DMS114 treated with DMSO at 0.1 percent for 48 hours (cell line): ENCODE data around the gene SLC28A1.

ENCODE experiments used
- DNase-seq: peaks from one replicate; lab custom pipeline; 2025; ENCODE audit not compliant: unreplicated experiment; lab: John Stamatoyannopoulos, UW

SLC28A1 gene

DNA sequence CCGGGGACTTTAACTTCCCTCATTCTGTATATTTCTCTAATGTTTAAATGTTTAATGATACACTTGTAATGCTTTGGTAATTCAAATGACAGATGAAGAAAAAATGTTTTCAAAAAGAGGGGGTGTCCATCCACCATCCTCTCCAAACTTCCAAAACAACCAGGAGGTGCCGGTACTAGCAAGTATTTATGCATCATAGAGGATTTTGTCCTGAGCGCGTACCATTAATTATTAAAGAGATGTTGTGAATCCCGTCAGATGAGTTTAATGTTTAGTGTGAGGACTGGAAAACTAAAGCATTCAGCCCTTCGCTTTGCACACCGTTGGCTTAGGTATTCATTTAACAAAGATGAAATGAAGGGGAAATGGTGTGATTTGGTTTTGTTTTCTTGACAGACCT is 1.3 kb downstream of the SLC28A1 start:
- no peak for DNase-seq

- DNase-seq, result no peak
These were observed 1.9 kb downstream of the SLC28A1 start for GRCh38 chr15:84886211-84886983.

DNA sequence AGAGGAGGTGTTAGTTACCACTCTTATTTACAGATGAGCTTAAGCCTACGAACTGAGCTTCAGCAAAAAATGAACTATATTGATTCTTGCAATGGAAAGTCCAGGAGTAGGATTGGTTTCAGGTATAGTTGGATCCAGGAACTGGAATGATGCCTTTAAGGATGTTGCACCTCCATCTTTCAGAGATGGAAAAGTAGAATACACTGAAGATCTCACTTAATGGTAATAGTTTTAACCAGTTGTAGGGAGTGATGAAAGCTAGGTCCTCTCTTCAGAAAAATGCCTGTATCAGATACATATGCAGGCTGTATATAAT is 2.5 kb downstream of the SLC28A1 start:
- DNase-seq, result no peak

GRCh38 chr15:84887938-84888337 is 3.5 kb downstream of the SLC28A1 start:
- DNase-seq, result no peak

DNA sequence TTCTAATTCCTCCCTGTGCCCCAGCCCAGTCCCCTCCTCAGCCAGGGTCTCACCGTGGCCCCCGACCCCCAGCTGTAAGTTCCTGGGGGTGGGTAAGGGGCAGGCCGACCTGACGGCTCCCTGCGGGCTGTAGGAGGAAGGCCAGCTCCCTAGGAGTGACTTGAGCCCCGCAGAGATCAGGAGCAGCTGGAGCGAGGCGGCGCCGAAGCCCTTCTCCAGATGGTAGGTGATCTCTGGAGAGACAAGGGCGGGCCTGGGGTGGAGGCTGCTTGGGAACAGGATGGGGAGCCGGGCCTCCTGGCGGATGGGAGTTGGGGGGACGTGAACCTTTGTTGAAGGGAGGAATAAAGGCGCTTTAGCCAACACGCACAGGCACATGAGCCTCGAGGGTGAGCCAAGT is 4.2 kb downstream of the SLC28A1 start:
- no peak for DNase-seq

- DNase-seq, result no peak
These were observed 5.0 kb downstream of the SLC28A1 start for GRCh38 chr15:84889313-84889990.

DNA sequence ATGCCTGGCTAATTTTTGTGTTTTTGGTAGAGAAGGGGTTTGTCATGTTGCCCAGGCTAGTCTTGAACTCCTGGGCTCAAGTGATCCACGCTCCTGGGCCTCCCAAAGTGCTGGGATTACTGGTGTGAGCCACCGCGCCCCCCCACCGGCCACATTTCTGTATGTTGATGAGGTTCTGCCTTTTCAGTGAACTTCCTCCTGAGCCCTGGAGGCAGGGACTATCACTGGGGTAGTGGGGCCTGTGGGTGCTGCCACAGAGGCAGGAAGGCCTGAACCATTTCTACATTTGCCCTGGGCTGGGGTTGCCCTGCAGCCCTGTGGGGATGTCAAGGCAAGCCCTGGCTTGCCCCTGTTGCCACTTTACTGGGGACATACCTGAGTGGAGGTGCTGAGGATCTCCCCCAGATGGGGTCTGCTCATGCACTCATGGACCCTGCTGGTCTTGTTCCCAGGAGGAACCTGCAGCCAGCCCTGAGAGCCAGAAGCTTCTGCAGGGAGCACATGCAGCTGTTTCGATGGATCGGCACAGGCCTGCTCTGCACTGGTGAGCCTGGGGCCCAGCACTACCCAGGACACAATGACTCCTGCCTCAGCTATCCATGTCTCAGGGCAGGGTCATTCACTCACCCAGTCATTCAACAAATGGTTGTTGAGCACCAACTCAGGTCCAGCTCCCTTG is 5.7 kb downstream of the SLC28A1 start:
- DNase-seq, result no peak

GRCh38 chr15:84890670-84891162 is 6.3 kb downstream of the SLC28A1 start:
- DNase-seq, result no peak

DNA sequence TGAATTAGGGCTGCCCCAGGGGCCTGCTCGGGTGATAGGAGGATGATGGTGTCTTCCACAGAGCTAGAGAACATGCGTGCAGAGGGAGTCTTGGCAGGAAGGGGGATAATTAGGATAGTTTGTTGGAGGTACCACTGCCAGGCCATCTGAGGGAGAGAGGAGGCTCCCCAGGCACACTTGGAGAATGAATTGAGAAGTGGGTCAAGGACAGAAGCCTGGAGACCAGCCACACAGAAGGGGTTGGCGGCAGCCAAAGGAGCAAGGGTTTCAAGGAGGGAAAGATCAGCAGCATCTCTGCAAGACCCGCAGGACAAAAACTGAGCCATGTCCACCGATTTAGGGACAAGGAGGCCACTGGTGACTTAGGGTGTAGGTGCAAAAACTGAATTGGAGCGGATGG is 6.9 kb downstream of the SLC28A1 start:
- DNase-seq, result no peak

DNA sequence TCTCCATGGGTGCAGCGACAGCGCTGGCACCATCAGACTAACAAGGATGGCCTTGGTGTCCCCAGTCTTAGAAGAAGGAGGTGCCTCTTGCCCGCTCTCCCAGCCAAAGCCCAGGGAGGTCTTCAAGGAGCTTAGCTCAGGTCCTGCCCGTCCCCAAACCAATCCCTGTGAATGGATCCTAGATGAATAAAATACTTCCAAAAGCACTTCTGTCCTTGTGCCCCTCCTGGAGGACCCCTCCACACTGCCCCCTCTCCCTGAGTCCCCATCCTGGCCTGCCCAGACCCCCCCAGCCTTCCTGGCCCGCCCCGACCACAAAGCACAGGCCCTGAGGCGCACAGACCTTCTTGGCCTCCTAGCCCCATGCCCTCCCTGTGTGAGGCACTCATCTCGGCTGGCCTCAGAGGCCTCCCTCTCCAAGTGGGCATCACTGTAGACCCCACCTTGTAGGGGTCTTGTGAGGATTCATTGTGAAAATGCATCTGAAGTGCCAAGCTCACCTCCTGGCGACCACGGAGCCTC is 8.4 kb downstream of the SLC28A1 start:
- DNase-seq, result no peak

- DNase-seq, result no peak
These were observed 9.1 kb downstream of the SLC28A1 start for GRCh38 chr15:84893607-84894006.

- DNase-seq, result no peak
These were observed 10.4 kb downstream of the SLC28A1 start for GRCh38 chr15:84894736-84895425.

DNA sequence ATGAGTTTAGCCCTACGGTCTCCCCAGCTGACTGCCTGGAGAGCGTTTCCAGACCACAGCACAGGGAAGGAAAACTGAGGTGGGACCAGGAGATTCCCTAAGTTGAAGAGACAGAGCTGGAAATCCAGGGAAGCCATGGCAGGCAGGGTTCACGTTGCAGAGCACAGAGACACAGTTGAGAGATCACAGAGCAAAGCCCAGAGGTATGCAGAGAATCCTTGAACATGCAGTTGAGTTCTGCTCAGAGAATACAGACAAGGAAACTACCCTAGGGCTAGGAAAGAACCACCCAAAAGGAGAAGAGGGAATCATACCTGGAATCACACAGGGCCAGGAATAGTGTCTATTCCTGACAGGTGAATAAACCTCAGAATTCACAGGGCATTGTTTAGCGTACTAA is 14.3 kb downstream of the SLC28A1 start:
- no peak for DNase-seq

GRCh38 chr15:84899750-84900149 is 15.3 kb downstream of the SLC28A1 start:
- no peak for DNase-seq

DNA sequence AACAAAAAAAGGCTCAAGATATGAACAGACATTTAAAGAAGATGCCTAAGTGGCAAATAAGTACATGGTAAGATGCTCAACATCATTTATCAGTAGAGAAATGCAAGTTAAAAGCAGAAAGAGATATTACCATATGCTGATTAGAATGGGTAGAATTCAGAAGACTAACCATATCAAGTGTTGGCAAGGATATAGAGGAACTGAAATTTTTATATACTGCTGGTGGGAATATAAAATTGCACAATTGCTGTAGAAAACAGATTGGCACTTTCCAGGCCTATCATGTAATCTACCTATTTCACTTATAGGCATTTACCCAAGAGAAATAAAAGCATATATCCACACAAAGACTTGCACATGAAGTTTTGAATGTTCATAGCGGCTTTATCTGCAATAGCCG is 17.1 kb downstream of the SLC28A1 start:
- DNase-seq, result no peak

- DNase-seq, result no peak
These were observed 19.3 kb downstream of the SLC28A1 start for GRCh38 chr15:84903751-84904150.

DNA sequence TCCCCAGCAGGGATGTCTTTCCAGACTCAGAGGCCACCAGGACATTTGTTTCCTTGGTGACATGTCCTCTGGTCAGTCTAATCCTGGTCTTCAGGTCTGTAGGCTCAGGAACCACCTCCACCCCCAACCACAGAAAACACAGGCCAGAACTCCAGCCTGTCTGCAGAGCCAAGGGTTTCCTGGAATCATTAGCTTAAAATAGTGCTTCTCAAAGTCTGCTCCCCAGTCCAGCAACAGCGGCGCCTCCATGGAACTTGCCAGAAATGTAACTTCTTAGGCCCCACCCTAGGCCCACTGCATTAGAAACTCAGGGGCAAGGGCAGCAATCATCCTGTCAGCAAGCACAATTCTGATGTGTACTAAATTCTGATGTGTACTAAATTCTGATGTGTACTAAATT is 20.0 kb downstream of the SLC28A1 start:
- no peak for DNase-seq

GRCh38 chr15:84905016-84905916 is 20.8 kb downstream of the SLC28A1 start:
- DNase-seq, result no peak

- no peak for DNase-seq
These were observed 23.3 kb downstream of the SLC28A1 start for GRCh38 chr15:84907731-84908130.

- no peak for DNase-seq
These were observed 24.1 kb downstream of the SLC28A1 start for GRCh38 chr15:84908564-84908963.
